K562 (cell line): ENCODE results near the gene CYSTM1. TPM values are rescaled to one million over a fixed set of nuclear protein-coding genes. Genes with fewer than 3 reads are reported as not detected.
A peak's percentile ranks its signal among the peaks of the same experiment; 100 is the strongest.

Source experiments
- ATAC-seq: fragments of 200-7000 bp; cut with Tn5 transposase; 3 replicates; pipeline ENCODE4 v1.9.1; 2020; ENCODE audit warnings: moderate library complexity
- BruUV-seq: library from RNA; stranded (reverse); fragments of 400-500 nt; replicated peaks from 2 replicates; lab custom pipeline; 2021; lab: Mats Ljungman, UMichigan
- CTCF ChIA-PET: fragments of 300-600 bp; formaldehyde crosslinking; extraction: SDS; loops from one replicate; lab custom pipeline; 2021; ENCODE audit warnings: low intra/inter-chr PET ratio; lab: Yijun Ruan, JAX
- POLR2A ChIA-PET: fragments of 300-600, 350-650 bp; sonication (Branson Sonifier 250); formaldehyde crosslinking; extraction: SDS; loops from one replicate; lab custom pipeline; 2021; ENCODE audit warnings: antibody characterized with exemption, inconsistent platforms; lab: Yijun Ruan, JAX
- DNase-seq, 4 experiments: peaks; one replicate each; pipeline versions ENCODE4 v3.0.0 to v3.0.0-alpha.2; 2011 to 2018; ENCODE audit warnings: low spot score in 3 of 4, mixed read lengths in 3 of 4; ENCODE audit errors: extremely low read depth in 1 of 4
- FAIRE-seq: peaks from 2 replicates; lab custom pipeline; 2011; peaks lifted over from hg19 to GRCh38; lab: Jason Lieb, UNC
- H2AFZ ChIP-seq: 2 replicates; pipeline ENCODE4 v1.6.0; 2011; ENCODE audit warnings: low read depth, low read length, control low read depth, inconsistent platforms
- H3K27ac ChIP-seq: fragments of 200-600 bp; 3 replicates; pipeline ENCODE4 v1.8.0; 2011; ENCODE audit warnings: low read depth, mild to moderate bottlenecking, control low read depth, inconsistent platforms, low read length, moderate library complexity, mixed read lengths; ENCODE audit errors: extremely low read depth
- H3K27me3 ChIP-seq, 2 experiments: fragments of 300-600 bp in 1 of 2; 2 replicates in 1 of 2; 3 replicates in 1 of 2; pipeline versions ENCODE4 v1.6.0 to v1.8.0; 2011; ENCODE audit warnings: inconsistent platforms in 2 of 2, low read length in 2 of 2, mild to moderate bottlenecking in 1 of 2, mixed read lengths in 1 of 2, moderate library complexity in 1 of 2; ENCODE audit not compliant: control insufficient read depth in 2 of 2, insufficient read depth in 2 of 2
- H3K36me3 ChIP-seq: fragments of 300-600 bp; 3 replicates; pipeline ENCODE4 v1.8.0; 2011; ENCODE audit warnings: mild to moderate bottlenecking, low read length, inconsistent platforms; ENCODE audit not compliant: control insufficient read depth, insufficient read depth
- H3K4me1 ChIP-seq, 2 experiments: fragments of 200-600 bp in 1 of 2; replicated peaks in 1 of 2; 2 replicates in 1 of 2; 3 replicates in 1 of 2; pipeline versions ENCODE4 v1.5.1 to v1.8.0; 2011; ENCODE audit warnings: inconsistent platforms in 2 of 2, low read length in 2 of 2, mild to moderate bottlenecking in 1 of 2, mixed read lengths in 1 of 2, moderate library complexity in 1 of 2; ENCODE audit not compliant: control insufficient read depth in 2 of 2, insufficient read depth in 2 of 2
- H3K4me2 ChIP-seq: 2 replicates; pipeline ENCODE4 v1.6.1; 2011; ENCODE audit warnings: low read length, control low read depth, inconsistent platforms, mixed read lengths; ENCODE audit not compliant: insufficient read depth
- H3K4me3 ChIP-seq: fragments of 200-600 bp; sonication (generic), shearing (Covaris generic); 2 replicates; pipeline ENCODE4 v1.5.1; 2016; ENCODE audit warnings: control low read depth, inconsistent platforms
- H3K79me2 ChIP-seq: fragments of 200-600 bp; 3 replicates; pipeline ENCODE4 v1.8.0; 2011; ENCODE audit warnings: low read length, inconsistent platforms; ENCODE audit not compliant: control insufficient read depth, insufficient read depth
- H3K9ac ChIP-seq, 2 experiments: 2 replicates each; pipeline versions ENCODE4 v1.6.0 to v1.6.1; 2011; ENCODE audit warnings: low read depth in 2 of 2, low read length in 2 of 2, control low read depth in 1 of 2, inconsistent platforms in 1 of 2, mild to moderate bottlenecking in 1 of 2, mixed read lengths in 1 of 2; ENCODE audit not compliant: insufficient read depth in 1 of 2
- H3K9me1 ChIP-seq: one replicate; pipeline ENCODE4 v1.6.0; 2011; ENCODE audit warnings: inconsistent platforms, mild to moderate bottlenecking, low read length, moderate library complexity; ENCODE audit not compliant: control insufficient read depth, insufficient read depth
- H3K9me3 ChIP-seq: replicated peaks from 2 replicates; pipeline ENCODE4 v1.5.1; 2011; ENCODE audit warnings: low read depth, low read length, inconsistent platforms; ENCODE audit not compliant: control insufficient read depth, insufficient read depth
- H4K20me1 ChIP-seq: replicated peaks from 2 replicates; pipeline ENCODE4 v1.6.1; 2011; ENCODE audit warnings: low read length, inconsistent platforms, mixed read lengths; ENCODE audit not compliant: control insufficient read depth, insufficient read depth
- C11orf30 ChIP-seq: fragments of 450-650 bp; IDR thresholded peaks from 2 replicates; pipeline ENCODE4 v1.6.1; 2016; ENCODE audit warnings: low read depth, mild to moderate bottlenecking
- CBX8 ChIP-seq: fragments of 200-600 bp; sonication (generic); IDR thresholded peaks from 2 replicates; pipeline ENCODE4 v1.6.1; 2012; ENCODE audit warnings: borderline replicate concordance, mixed run types, low read depth, mild to moderate bottlenecking, moderate library complexity, mixed read lengths, low read length, control low read depth, inconsistent platforms; ENCODE audit not compliant: poor library complexity, severe bottlenecking; ENCODE audit errors: extremely low read depth
- CCAR2 ChIP-seq: fragments of 200-400 bp; formaldehyde crosslinking; IDR thresholded peaks from 2 replicates; pipeline ENCODE4 v1.6.1; 2017; ENCODE audit warnings: mild to moderate bottlenecking, low read depth, low read length
- CGGBP1 ChIP-seq: fragments of 250-450 bp; sonication (Bioruptor Pico); IDR thresholded peaks from 2 replicates; pipeline ENCODE4 v1.9.0; 2021; ENCODE audit warnings: mild to moderate bottlenecking
- CREM ChIP-seq: IDR thresholded peaks from 2 replicates; pipeline ENCODE4 v1.6.1; 2014; ENCODE audit warnings: antibody characterized with exemption, low read depth
- ELK3 ChIP-seq: fragments of 450-650 bp; formaldehyde crosslinking; IDR thresholded peaks from 2 replicates; pipeline ENCODE4 v1.4.0; 2020; ENCODE audit warnings: mild to moderate bottlenecking
- FOSL1 ChIP-seq: fragments of 200-800 bp; sonication (Bioruptor generic); conservative IDR thresholded peaks from 2 replicates; pipeline ENCODE4 v1.6.1; 2016; ENCODE audit warnings: missing genetic modification characterization, missing compliant biosample characterization
- HEY1 ChIP-seq: fragments of 250-450 bp; sonication (Bioruptor Pico); IDR thresholded peaks from 2 replicates; pipeline ENCODE4 v1.5.0; 2020; ENCODE audit warnings: mild to moderate bottlenecking, moderate library complexity, borderline replicate concordance
- LEF1 ChIP-seq: fragments of 450-650 bp; IDR thresholded peaks from 2 replicates; pipeline ENCODE4 v1.6.1; 2016; ENCODE audit warnings: mild to moderate bottlenecking
- MCM2 ChIP-seq: fragments of 450-650 bp; IDR thresholded peaks from 2 replicates; pipeline ENCODE4 v1.6.1; 2017; ENCODE audit warnings: low read depth, mild to moderate bottlenecking
- RHOXF2B ChIP-seq: fragments of 250-450 bp; sonication (Bioruptor Pico); conservative IDR thresholded peaks from 2 replicates; pipeline ENCODE4 v1.5.1; 2021
- SMAD1 ChIP-seq: fragments of 150-350 bp; IDR thresholded peaks from 2 replicates; pipeline ENCODE4 v1.6.1; 2014; ENCODE audit warnings: low read length, low read depth; ENCODE audit not compliant: partially characterized antibody
- ZNF347 ChIP-seq: fragments of 450-650 bp; formaldehyde crosslinking; IDR thresholded peaks from 2 replicates; pipeline ENCODE4 v1.4.0; 2020; ENCODE audit warnings: low read depth, mild to moderate bottlenecking, moderate library complexity
- WGBS: fragments of 100-300 bp; shearing (Covaris generic); methylation state at CpG from one replicate; pipeline ENCODE4 v1.1.6; 2016; ENCODE audit warnings: low coverage, mixed read lengths; ENCODE audit not compliant: insufficient coverage; ENCODE audit errors: missing lambda C conversion rate; 5-methylcytosine and 5-hydroxymethylcytosine counted together
- in situ Hi-C: fragments of 300-500 bp; cut with MboI; formaldehyde crosslinking; loops from 4 replicates; pipeline ENCODE4 v1.15.0; 2018; ENCODE audit warnings: inconsistent platforms, mixed read lengths
- intact Hi-C: fragments of 100-400 bp; cut with micrococcal nuclease; formaldehyde crosslinking; loops from 2 replicates; pipeline ENCODE4 v1.14.2; 2022
- polyA plus RNA-seq, 8 experiments: library from polyadenylated mRNA; depleted of rRNA in 4 of 8; stranded (reverse) in 5 of 8; unstranded in 3 of 8; fragments of >200 nt; fragmentation: Nextera tagmentation in 2 of 8; fragmentation: Illumina TruSeq in 1 of 8; extraction: Ambion mirVana in 2 of 8; extraction: Trizol in 1 of 8; gene quantifications; 2 replicates each; pipeline versions ENCODE4 v1.2.1 to v1.2.3, GENCODE V29; 2011 to 2014; ENCODE audit warnings: inconsistent platforms in 1 of 8, missing spikeins in 1 of 8
- total RNA-seq, 7 experiments: library from RNA; depleted of rRNA in 6 of 7; stranded (reverse); fragments of >200 nt in 6 of 7; fragmentation: Illumina TruSeq in 2 of 7; extraction: Trizol in 2 of 7; gene quantifications; 2 replicates each; pipeline versions ENCODE4 v1.2.1 to v1.2.3, GENCODE V29; 2011 to 2021; ENCODE audit warnings: low replicate concordance in 1 of 7
- TF ChIP-seq, protein P1 (sequence below), 2 experiments: fragments of 450-650 bp in 1 of 2; sonication (generic) in 1 of 2; formaldehyde crosslinking in 1 of 2; IDR thresholded peaks in 1 of 2; conservative IDR thresholded peaks in 1 of 2; 2 replicates each; pipeline versions ENCODE4 v1.6.1 to v1.8.1; 2016 to 2023; ENCODE audit warnings: mild to moderate bottlenecking in 2 of 2, moderate library complexity in 2 of 2, inconsistent platforms in 1 of 2, missing genetic modification reagents in 1 of 2

The CYSTM1 gene
- total and polyA plus RNA-seq, 9 of the 15 experiments (the other 6 are each of a cell fraction or from before 2014, with no cell fraction given) = 76.1 to 422 (median 108) TPM

DNA sequence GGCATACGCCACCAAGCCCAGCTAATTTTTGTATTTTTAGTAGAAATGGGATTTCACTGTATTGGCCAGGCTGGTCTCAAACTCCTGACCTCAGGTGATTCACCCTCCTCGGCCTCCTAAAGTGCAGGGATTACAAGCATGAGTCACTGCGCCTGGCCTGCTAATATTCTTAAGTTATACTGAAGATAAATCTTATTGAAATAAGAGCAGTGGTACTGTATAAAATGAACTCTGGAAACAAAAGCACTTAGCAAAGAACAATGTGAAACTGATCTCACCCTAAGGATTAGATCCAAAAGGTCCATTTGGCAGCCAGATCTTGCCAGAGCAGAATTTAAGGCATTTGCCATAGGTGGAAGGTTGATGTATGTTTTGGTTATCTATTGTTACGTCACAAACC is 27.1 kb downstream of the CYSTM1 start:
- H2AFZ ChIP-seq = no peak overlapping the region
- no peaks in the 10 kb centered on the region for H3K9me1 ChIP-seq
- no peaks in the 10 kb centered on the region; the same call in none of the 2 replicates for H4K20me1 ChIP-seq
- H3K36me3 ChIP-seq = peaks cover 49% of the 10 kb centered on the region; the same call in 2 of the 3 replicates
- CTCF ChIA-PET = no interaction called here
- no peak overlapping the region for H3K4me3 ChIP-seq
- H3K27ac ChIP-seq = no peak overlapping the region
- BruUV-seq = no TSS peak
- POLR2A ChIA-PET = no interaction called here
- H3K79me2 ChIP-seq = peaks cover 58% of the 10 kb centered on the region
- H3K27me3 ChIP-seq = no peaks in the 10 kb centered on the region
- no peak for TF ChIP-seq C11orf30
- TF ChIP-seq ZNF347 = no peak
- TF ChIP-seq MCM2 = no peak
- TF ChIP-seq HEY1 = no peak
- TF ChIP-seq, protein P1, sequence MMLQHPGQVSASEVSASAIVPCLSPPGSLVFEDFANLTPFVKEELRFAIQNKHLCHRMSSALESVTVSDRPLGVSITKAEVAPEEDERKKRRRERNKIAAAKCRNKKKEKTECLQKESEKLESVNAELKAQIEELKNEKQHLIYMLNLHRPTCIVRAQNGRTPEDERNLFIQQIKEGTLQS (IDR thresholded peaks at IDR 0.05) = peak; percentile 52; the same call in 1 of the 2 replicates
- TF ChIP-seq, protein P1 (CRISPR knock-in tag; conservative IDR thresholded peaks at IDR 0.05) = no peak
- TF ChIP-seq CBX8 = no peak
- TF ChIP-seq CCAR2 = no peak
- peak; percentile 71 for TF ChIP-seq FOSL1 (tag)
- no peak for TF ChIP-seq LEF1
- TF ChIP-seq SMAD1 = no peak
- TF ChIP-seq CGGBP1 (CRISPR knock-in tag) = no peak
- no peak for TF ChIP-seq RHOXF2B (CRISPR knock-in tag)
- no peak for TF ChIP-seq ELK3 (CRISPR knock-in tag)
- no peak for TF ChIP-seq CREM
- H3K4me1 ChIP-seq = peaks cover 8 to 10% of the 10 kb centered on the region in 2 experiments; a peak in 3 of 5 replicates
- DNase-seq (no peak), ATAC-seq (no peak), FAIRE-seq (no peak)
- no peak overlapping the region for H3K9ac ChIP-seq
- 52% methylated on average over 4 of the region's 4 CpGs for WGBS
- in situ Hi-C loops (no loop called here), intact Hi-C loops (no loop called here)
- H3K4me2 ChIP-seq = no peak overlapping the region
- no peaks in the 10 kb centered on the region for H3K9me3 ChIP-seq
